ENCODE results near the gene TEDC2. TPM values are rescaled to one million over a fixed set of nuclear protein-coding genes. Genes with fewer than 3 reads are reported as not detected.

Gene TEDC2
- total and polyA plus RNA-seq, 2 of the 8 experiments (the other 6 are each of a cell fraction or from before 2014, with no cell fraction given): 54.6 to 55.6 TPM

DNA sequence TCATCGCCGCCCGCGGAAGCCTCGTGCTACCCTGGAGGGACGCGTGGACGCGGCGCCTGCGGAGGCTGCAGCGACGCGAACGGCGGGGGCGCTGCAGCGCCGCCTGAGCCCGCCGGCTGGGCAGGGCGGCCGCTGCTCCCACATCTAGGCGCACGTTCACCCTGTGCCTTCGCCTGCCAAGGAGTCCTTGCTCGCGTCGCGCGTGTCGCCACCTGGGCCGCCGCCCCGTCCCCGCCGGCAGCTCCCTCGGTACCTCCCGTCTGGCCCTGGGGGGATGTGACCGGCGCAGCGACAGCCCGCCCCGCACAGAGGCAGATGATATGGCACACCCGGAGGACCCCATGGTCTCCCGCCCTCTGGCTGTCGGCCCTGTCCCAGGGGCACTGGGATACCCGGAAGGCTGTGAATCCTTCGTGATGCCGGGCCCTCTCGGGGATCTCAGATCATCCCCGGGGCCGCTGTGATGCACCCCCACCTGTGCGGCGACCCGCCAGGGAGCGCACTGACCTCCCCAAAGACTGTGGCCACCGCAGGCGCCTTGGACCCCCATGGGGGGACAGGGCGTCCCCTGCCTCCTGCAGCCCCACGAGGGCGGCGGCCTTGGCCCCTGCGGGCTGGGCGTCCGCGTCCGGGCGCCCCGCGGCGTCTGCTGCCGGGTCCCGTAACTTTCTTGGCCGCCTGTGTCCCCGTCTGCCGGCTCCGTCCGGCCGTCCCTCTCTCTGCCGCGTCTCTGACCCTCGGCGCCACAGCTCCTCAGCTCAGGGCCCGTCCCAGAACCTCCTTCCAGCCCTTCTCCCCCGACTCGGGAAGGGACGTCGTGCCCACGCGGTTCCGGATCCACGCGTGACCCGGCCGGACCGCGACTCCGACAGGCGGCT lies 14.3 kb downstream of the TEDC2 start:
- DNase-seq (ENCODE audit: low read depth in 1 of 2, low spot score in 2 of 2) (peak in 1 of 2 experiments; percentile 72), FAIRE-seq (no peak)
- CTCF ChIA-PET (ENCODE audit: partially characterized antibody): interaction anchor here (1.3 to 1.7 kb wide), 5 partner anchors 9 to 280 kb away, joined by 3 to 8 read pairs (median 6); no protein-coding TSS in a partner anchor
- peak overlapping the region; percentile 46; the same call in 1 of the 2 replicates for H2BK15ac ChIP-seq (ENCODE audit: low read length)
- H4K8ac ChIP-seq (ENCODE audit: extremely low read depth, insufficient read depth, low read length): peak overlapping the region; percentile 72
- H3K56ac ChIP-seq (replicated peaks; ENCODE audit: insufficient read length, low read depth, low read length): peak overlapping the region; percentile 36
- H3K18ac ChIP-seq (ENCODE audit: extremely low read depth, low read length): peak overlapping the region; percentile 95
- peaks cover 20% of the 10 kb centered on the region; the same call in 1 of the 2 replicates for H3K23me2 ChIP-seq (ENCODE audit: low read depth, low read length)
- POLR2A ChIA-PET (ENCODE audit: partially characterized antibody): interaction anchor here (0.8 to 3.5 kb wide), 5 partner anchors 15 to 204 kb away, joined by 3 to 20 read pairs (median 4); partner anchors contain the start of genes CEMP1 and TEDC2
- H3K27me3 ChIP-seq (replicated peaks in 1 of 4; ENCODE audit: control insufficient read depth in 3 of 4, extremely low read depth in 1 of 4, insufficient read depth in 3 of 4, low read length in 3 of 4): peaks cover 24 to 62% (median 50%) of the 10 kb centered on the region in 4 experiments
- no peak overlapping the region for H2BK120ac ChIP-seq (replicated peaks; ENCODE audit: low read depth, low read length)
- H3K23ac ChIP-seq (ENCODE audit: insufficient read length): no peak overlapping the region
- H3K4me1 ChIP-seq (replicated peaks in 1 of 4; ENCODE audit: control insufficient read depth in 3 of 4, insufficient read depth in 4 of 4, low read length in 3 of 4): peaks cover 0 to 32% (median 18%) of the 10 kb centered on the region in 4 experiments; a peak in 6 of 7 replicates
- peak overlapping the region; percentile 26 for H4K5ac ChIP-seq (ENCODE audit: insufficient read length, low read depth, low read length)
- peaks cover 0 to 2% of the 10 kb centered on the region in 2 experiments; a peak in 1 of 4 replicates for H3K79me2 ChIP-seq (ENCODE audit: control insufficient read depth in 1 of 2, insufficient read depth in 2 of 2, low read length in 2 of 2)
- peak overlapping the region; percentile 73 for H4K91ac ChIP-seq (replicated peaks; ENCODE audit: insufficient read length, low read length)
- 2% methylated on average over 56 of the region's 100 CpGs; no CpG with 5 or more reads in 1 of the 2 experiments for WGBS, 2 experiments (ENCODE audit: extremely low coverage in 1 of 2, insufficient coverage in 1 of 2, insufficient read length in 1 of 2, insufficient replicate concordance in 2 of 2, low coverage in 1 of 2, low lambda C conversion rate in 2 of 2, missing lambda C conversion rate in 1 of 2)
- H4K20me1 ChIP-seq (replicated peaks in 1 of 2; ENCODE audit: control insufficient read depth in 1 of 2, insufficient read depth in 2 of 2, low read length in 2 of 2): peaks cover 6 to 21% of the 10 kb centered on the region in 2 experiments
- H3K4ac ChIP-seq (replicated peaks; ENCODE audit: insufficient read length, low read depth, low read length): peak overlapping the region; percentile 89
- no peak overlapping the region; the same call in 1 of the 2 replicates for H2BK5ac ChIP-seq (ENCODE audit: low read depth, low read length)
- peak overlapping the region; percentile 45 to 93 (median 69) for H3K4me3 ChIP-seq (ENCODE audit: extremely low read depth in 1 of 4, insufficient read depth in 2 of 4, low read depth in 3 of 4, low read length in 4 of 4)
- H2AFZ ChIP-seq (ENCODE audit: low read length): peak overlapping the region; percentile 11; the same call in 1 of the 2 replicates
- H3K27ac ChIP-seq (ENCODE audit: low read depth, low read length): no peak overlapping the region
- no peak overlapping the region for H2BK20ac ChIP-seq (ENCODE audit: low read length)
- H3K14ac ChIP-seq (ENCODE audit: insufficient read length): no peak overlapping the region
- peaks cover 12% of the 10 kb centered on the region; the same call in 1 of the 2 replicates for H3K79me1 ChIP-seq (ENCODE audit: low read depth, low read length)
- no peaks in the 10 kb centered on the region for H3K9me3 ChIP-seq (ENCODE audit: insufficient read depth in 2 of 2, low read depth in 1 of 2, low read length in 1 of 2)
- no peak overlapping the region for H2AK5ac ChIP-seq (ENCODE audit: low read depth, low read length)
- H3K36me3 ChIP-seq (ENCODE audit: control insufficient read depth in 2 of 4, insufficient read depth in 4 of 4, low read length in 3 of 4): no peaks in the 10 kb centered on the region
- H3K4me2 ChIP-seq (ENCODE audit: insufficient read depth in 1 of 2, low read depth in 2 of 2, low read length in 2 of 2): peak overlapping the region; percentile 83 to 92
- peak overlapping the region in 1 of 4 experiments; percentile 48; a peak in 2 of 7 replicates for H3K9ac ChIP-seq (replicated peaks in 1 of 4; ENCODE audit: extremely low read depth in 1 of 4, low read depth in 3 of 4, low read length in 3 of 4)
- H2BK12ac ChIP-seq (ENCODE audit: low read depth, low read length): no peak overlapping the region
- TF ChIP-seq SIN3A (conservative IDR thresholded peaks at IDR 0.05 in 1 of 2, IDR thresholded peaks at IDR 0.05 in 1 of 2; ENCODE audit: low read depth in 1 of 2, low read length in 2 of 2) (no peak; a peak in 1 of 4 replicates), SIRT6 (IDR thresholded peaks at IDR 0.05; ENCODE audit: low read length) (no peak), TEAD4 (IDR thresholded peaks at IDR 0.05; ENCODE audit: low read depth, low read length) (no peak), SUZ12 (IDR thresholded peaks at IDR 0.05; ENCODE audit: low read length) (no peak), TCF12 (IDR thresholded peaks at IDR 0.05; ENCODE audit: low read depth, low read length) (no peak), FOSL1 (IDR thresholded peaks at IDR 0.05; ENCODE audit: insufficient read depth, low read depth, low read length) (no peak), JUN (IDR thresholded peaks at IDR 0.05; ENCODE audit: low read depth, low read length) (no peak), KDM4A (IDR thresholded peaks at IDR 0.05; ENCODE audit: low read depth, low read length, severe bottlenecking) (peak; percentile 81), BACH1 (IDR thresholded peaks at IDR 0.05; ENCODE audit: low read length) (peak; percentile 75), SRF (IDR thresholded peaks at IDR 0.05; ENCODE audit: low read depth, low read length) (no peak), NRF1 (IDR thresholded peaks at IDR 0.05; ENCODE audit: low read depth, low read length) (no peak)
